BLaER1 treated with 17β-estradiol and CSF1 and Interleukin-3, amounts not matched to agents 10 nM and 100 nM (cell line): ENCODE data around the gene TP53BP2.
"Not testable (repeated sequence)": the region's sequence is repeated elsewhere in the genome, so short reads cannot be mapped to it uniquely, and the experiment has no call there.

Experiments
- H3K27ac ChIP-seq, 11 experiments: shearing (Covaris generic); formaldehyde crosslinking; 2 replicates each; pipeline ENCODE4 v1.8.1; 2022
- H3K27me3 ChIP-seq, 11 experiments: shearing (Covaris generic); formaldehyde crosslinking; 2 replicates each; pipeline ENCODE4 v1.8.1; 2022
- H3K36me3 ChIP-seq, 11 experiments: shearing (Covaris generic); formaldehyde crosslinking; 2 replicates each; pipeline ENCODE4 v1.8.1; 2022
- H3K4me1 ChIP-seq, 10 experiments: shearing (Covaris generic); formaldehyde crosslinking; 2 replicates each; pipeline ENCODE4 v1.8.1; 2022
- H3K4me2 ChIP-seq, 11 experiments: shearing (Covaris generic); formaldehyde crosslinking; 2 replicates each; pipeline ENCODE4 v1.8.1; 2022
- H3K4me3 ChIP-seq, 10 experiments: shearing (Covaris generic); formaldehyde crosslinking; 2 replicates each; pipeline ENCODE4 v1.8.1; 2022
- H3K9ac ChIP-seq, 11 experiments: shearing (Covaris generic); formaldehyde crosslinking; 2 replicates each; pipeline ENCODE4 v1.8.1; 2022
- H3K9me3 ChIP-seq, 11 experiments: shearing (Covaris generic); formaldehyde crosslinking; replicated peaks in 1 of 11; 2 replicates each; pipeline ENCODE4 v1.8.1; 2022
- H4K20me1 ChIP-seq, 11 experiments: shearing (Covaris generic); formaldehyde crosslinking; 2 replicates each; pipeline ENCODE4 v1.8.1; 2022
- Cebpa-rat ChIP-seq, 11 experiments: shearing (Covaris generic); IDR thresholded peaks; 2 replicates each; pipeline ENCODE4 v1.8.1; 2022

The TP53BP2 gene

GRCh38 chr1:223819730-223820514 is 25.8 kb downstream of the TP53BP2 start:
- no peak for TF ChIP-seq Cebpa-rat (IDR thresholded peaks at IDR 0.05)
- Histone ChIP-seq H3K9ac (no peak overlapping the region), H3K4me3 (no peak overlapping the region), H3K4me1 (peaks cover 5 to 34% (median 11%) of the 10 kb centered on the region in 10 experiments; a peak in 17 of 20 replicates), H3K36me3 (peaks cover 40 to 70% (median 57%) of the 10 kb centered on the region in 11 experiments), H4K20me1 (peaks cover 57 to 89% (median 74%) of the 10 kb centered on the region in 11 experiments), H3K4me2 (no peak overlapping the region), H3K27ac (no peak overlapping the region), H3K9me3 (no peaks in the 10 kb centered on the region), H3K27me3 (no peaks in the 10 kb centered on the region)

- not testable (repeated sequence) for H3K27me3 ChIP-seq, H3K9me3 ChIP-seq, H3K27ac ChIP-seq, H3K9ac ChIP-seq, H3K4me3 ChIP-seq, H3K4me2 ChIP-seq
- Histone ChIP-seq H3K4me1 (peaks cover 0 to 11% (median 0%) of the 10 kb centered on the region in 10 experiments; a peak in 3 of 20 replicates), H4K20me1 (peaks cover 40 to 89% (median 71%) of the 10 kb centered on the region in 11 experiments; a peak in 21 of 22 replicates), H3K36me3 (peaks cover 62 to 94% (median 83%) of the 10 kb centered on the region in 11 experiments)
Observed at GRCh38 chr1:223817265-223817664, 28.5 kb downstream of the TP53BP2 start.

- no peak overlapping the region for H3K27ac ChIP-seq
Observed at GRCh38 chr1:223815865-223816264, 29.9 kb downstream of the TP53BP2 start.

GRCh38 chr1:223815020-223815853 is 30.5 kb downstream of the TP53BP2 start:
- H3K36me3 ChIP-seq: peaks cover 59 to 94% (median 83%) of the 10 kb centered on the region in 11 experiments
- H3K4me1 ChIP-seq: no peaks in the 10 kb centered on the region; a peak in 1 of 20 replicates
- no peak overlapping the region for H3K27ac ChIP-seq
- no peak overlapping the region for H3K4me3 ChIP-seq
- no peaks in the 10 kb centered on the region for H3K9me3 ChIP-seq
- no peak overlapping the region for H3K4me2 ChIP-seq
- H3K9ac ChIP-seq: no peak overlapping the region
- H4K20me1 ChIP-seq: peaks cover 28 to 74% (median 57%) of the 10 kb centered on the region in 11 experiments; a peak in 21 of 22 replicates
- H3K27me3 ChIP-seq: no peaks in the 10 kb centered on the region
- TF ChIP-seq Cebpa-rat (IDR thresholded peaks at IDR 0.05): no peak

More at GRCh38 chr1:223815865-223816264, 29.9 kb downstream of the TP53BP2 start:
- H3K4me2 ChIP-seq: no peak overlapping the region
- no peak overlapping the region for H3K9ac ChIP-seq
- no peaks in the 10 kb centered on the region for H3K27me3 ChIP-seq
- TF ChIP-seq Cebpa-rat (IDR thresholded peaks at IDR 0.05): no peak
- peaks cover 0 to 6% (median 0%) of the 10 kb centered on the region in 10 experiments; a peak in 2 of 20 replicates for H3K4me1 ChIP-seq
- H3K9me3 ChIP-seq: no peaks in the 10 kb centered on the region
- H4K20me1 ChIP-seq: peaks cover 29 to 80% (median 64%) of the 10 kb centered on the region in 11 experiments; a peak in 21 of 22 replicates
- H3K36me3 ChIP-seq: peaks cover 61 to 94% (median 83%) of the 10 kb centered on the region in 11 experiments
- no peak overlapping the region for H3K4me3 ChIP-seq

GRCh38 chr1:223813645-223814044 is 32.1 kb downstream of the TP53BP2 start:
- TF ChIP-seq Cebpa-rat (IDR thresholded peaks at IDR 0.05): no peak
- Histone ChIP-seq H3K9ac (no peak overlapping the region), H3K36me3 (peaks cover 64 to 94% (median 84%) of the 10 kb centered on the region in 11 experiments), H3K4me1 (no peaks in the 10 kb centered on the region), H3K4me2 (no peak overlapping the region), H3K27me3 (no peaks in the 10 kb centered on the region), H4K20me1 (peaks cover 22 to 61% (median 46%) of the 10 kb centered on the region in 11 experiments; a peak in 21 of 22 replicates), H3K27ac (no peak overlapping the region), H3K9me3 (no peaks in the 10 kb centered on the region), H3K4me3 (no peak overlapping the region)

- H3K36me3 ChIP-seq: peaks cover 73 to 100% (median 90%) of the 10 kb centered on the region in 11 experiments
- H3K27ac ChIP-seq: no peak overlapping the region
- no peaks in the 10 kb centered on the region for H3K27me3 ChIP-seq
- H3K4me1 ChIP-seq: no peaks in the 10 kb centered on the region
- H4K20me1 ChIP-seq: peaks cover 19 to 49% (median 39%) of the 10 kb centered on the region in 11 experiments; a peak in 21 of 22 replicates
- H3K9me3 ChIP-seq: peaks cover 0 to 7% (median 0%) of the 10 kb centered on the region in 11 experiments; a peak in 4 of 22 replicates
- no peak overlapping the region for H3K4me2 ChIP-seq
- TF ChIP-seq Cebpa-rat (IDR thresholded peaks at IDR 0.05): no peak
- H3K4me3 ChIP-seq: no peak overlapping the region
- H3K9ac ChIP-seq: no peak overlapping the region
Observed at GRCh38 chr1:223811634-223812101, 34.1 kb downstream of the TP53BP2 start.

GRCh38 chr1:223810586-223810985 is 35.2 kb downstream of the TP53BP2 start:
- Histone ChIP-seq H3K36me3 (peaks cover 77 to 100% (median 92%) of the 10 kb centered on the region in 11 experiments), H3K4me2 (no peak overlapping the region), H3K27ac (no peak overlapping the region), H3K27me3 (no peaks in the 10 kb centered on the region), H3K9ac (no peak overlapping the region), H4K20me1 (peaks cover 10 to 42% (median 31%) of the 10 kb centered on the region in 11 experiments; a peak in 21 of 22 replicates), H3K9me3 (peaks cover 0 to 7% (median 0%) of the 10 kb centered on the region in 11 experiments; a peak in 4 of 22 replicates), H3K4me1 (no peaks in the 10 kb centered on the region), H3K4me3 (no peak overlapping the region)
- TF ChIP-seq Cebpa-rat (IDR thresholded peaks at IDR 0.05): no peak

- H3K27me3 ChIP-seq, H3K4me2 ChIP-seq, H3K4me3 ChIP-seq, H3K27ac ChIP-seq, H3K9me3 ChIP-seq, H3K9ac ChIP-seq, H3K4me1 ChIP-seq: not testable (repeated sequence)
- Histone ChIP-seq H4K20me1 (peaks cover 3 to 39% (median 25%) of the 10 kb centered on the region in 11 experiments; a peak in 19 of 22 replicates), H3K36me3 (peaks cover 79 to 100% (median 92%) of the 10 kb centered on the region in 11 experiments)
Observed at GRCh38 chr1:223809905-223810304, 35.8 kb downstream of the TP53BP2 start.

GRCh38 chr1:223803211-223803610 is 42.5 kb downstream of the TP53BP2 start:
- Histone ChIP-seq H3K4me3 (no peak overlapping the region), H3K27me3 (no peaks in the 10 kb centered on the region), H3K9me3 (peaks cover 0 to 6% (median 0%) of the 10 kb centered on the region in 11 experiments; a peak in 4 of 22 replicates), H3K27ac (no peak overlapping the region), H4K20me1 (peaks cover 0 to 26% (median under 1%) of the 10 kb centered on the region in 11 experiments; a peak in 3 of 22 replicates), H3K4me1 (no peaks in the 10 kb centered on the region), H3K36me3 (peaks cover 96 to 100% (median 99%) of the 10 kb centered on the region in 11 experiments), H3K9ac (no peak overlapping the region), H3K4me2 (no peak overlapping the region)
- TF ChIP-seq Cebpa-rat (IDR thresholded peaks at IDR 0.05): no peak
